Measurements from ENCODE around the gene PHC1. TPM values are rescaled to one million over a fixed set of nuclear protein-coding genes. Genes with fewer than 3 reads are reported as not detected.

PHC1 gene
- total and polyA plus RNA-seq, 7 donors = 11.3 to 27.1 (median 17.7) TPM

- H3K4me3 ChIP-seq = no peak within 1 kb of the TSS
Observed at GRCh38 chr12:8989413-8989812, 75.1 kb downstream of the PHC1 start, which contains the start of gene KLRG1. TSS of gene KLRG1 (plus strand) at chr12:8989546. CDS start at chr12:8989636, 90 bp downstream.

More at GRCh38 chr12:8989413-8989812, 75.1 kb downstream of the PHC1 start, which contains the start of gene KLRG1:
- ATAC-seq (no peak), DNase-seq (no peak)
- TF ChIP-seq CTCF (IDR thresholded peaks at IDR 0.05) = no peak
- 81 to 86% (median 83%) methylated on average over 2 of the region's 2 CpGs for WGBS, 3 donors
- H3K4me1 ChIP-seq = no peaks in the 10 kb centered on the region
- no peaks in the 10 kb centered on the region for H3K36me3 ChIP-seq (ENCODE audit: insufficient read depth in 1 of 2, low read depth in 1 of 2)
- intact Hi-C loops (cut with DNase I) = no loop called here
- H3K9me3 ChIP-seq = no peaks in the 10 kb centered on the region
- H3K27me3 ChIP-seq (ENCODE audit: insufficient read depth in 3 of 3, low read length in 2 of 3) = no peaks in the 10 kb centered on the region
- no peak within 1 kb of the TSS for H3K27ac ChIP-seq

Other genes with a start within 250 kb of the PHC1 start
- gene RIMKLB, start 216.5 kb upstream of the PHC1 start, total RNA-seq = 10 to 100 TPM in 2 of 4 donors, 1 to 10 TPM in 2; 4.6 to 19.1 (median 11.2) TPM
- gene RIMKLB, start 216.5 kb upstream of the PHC1 start, polyA plus RNA-seq = 1 to 10 TPM; 4.8 to 8.1 (median 5.7) TPM
- gene A2ML1, start 91.9 kb upstream of the PHC1 start, total RNA-seq = under 1 TPM in 1 of 4 donors, not detected in 3; 0.28 TPM
- gene A2ML1, start 91.9 kb upstream of the PHC1 start, polyA plus RNA-seq = under 1 TPM in 2 of 3 donors, not detected in 1; 0.09 to 0.11 TPM
- 10 to 100 TPM; 45.8 to 85.0 (median 62.6) TPM for gene M6PR, start 35.1 kb downstream of the PHC1 start, total RNA-seq
- gene M6PR, start 35.1 kb downstream of the PHC1 start, polyA plus RNA-seq = 100 to 1,000 TPM in 1 of 3 donors, 10 to 100 TPM in 2; 45.0 to 102 (median 93.5) TPM
- gene KLRG1, start 75.0 kb downstream of the PHC1 start, total RNA-seq = 1 to 10 TPM; 1.0 to 2.9 (median 1.6) TPM
- 10 to 100 TPM in 1 of 3 donors, 1 to 10 TPM in 2; 2.2 to 11.9 (median 4.9) TPM for gene KLRG1, start 75.0 kb downstream of the PHC1 start, polyA plus RNA-seq
- gene A2M, start 201.4 kb downstream of the PHC1 start, total RNA-seq = 100 to 1,000 TPM in 2 of 4 donors, 10 to 100 TPM in 2; 86.0 to 242 (median 123) TPM
- gene A2M, start 201.4 kb downstream of the PHC1 start, polyA plus RNA-seq = 10 to 100 TPM; 42.6 to 53.0 (median 46.4) TPM

Data from psoas muscle (tissue), 8 donors.